ENCODE data around the gene BORCS6. TPM values are rescaled to one million over a fixed set of nuclear protein-coding genes. Genes with fewer than 3 reads are reported as not detected.

BORCS6 gene
- total and polyA plus RNA-seq, 2 of the 13 experiments (the other 11 are each of a cell fraction or from before 2014, with no cell fraction given): 2.0 to 5.1 TPM

GRCh38 chr17:8224891-8225812, 35.2 kb upstream of the BORCS6 start:
- no peaks in the 10 kb centered on the region for H3K79me2 ChIP-seq (ENCODE audit: insufficient read depth, low read length)
- ATAC-seq (no peak), DNase-seq (ENCODE audit: low spot score) (no peak), FAIRE-seq (no peak)
- no peaks in the 10 kb centered on the region for H3K9me3 ChIP-seq (ENCODE audit: low read length)
- no peak overlapping the region for H3K4me3 ChIP-seq (replicated peaks in 1 of 3; ENCODE audit: insufficient read depth in 1 of 3, low read depth in 2 of 3, low read length in 3 of 3)
- 94% methylated on average over 24 of the region's 26 CpGs for WGBS (ENCODE audit: low lambda C conversion rate)
- TF ChIP-seq POLR2A (IDR thresholded peaks at IDR 0.05; ENCODE audit: insufficient read depth in 1 of 2, low read depth in 2 of 2, low read length in 2 of 2) (peak in 1 of 2 experiments; percentile 33; a peak in 1 of 4 replicates), ZNF768 (CRISPR knock-in tag; IDR thresholded peaks at IDR 0.05) (no peak), ZNF10 (CRISPR knock-in tag; IDR thresholded peaks at IDR 0.05; ENCODE audit: borderline replicate concordance, low read depth) (no peak), SP2 (CRISPR knock-in tag; IDR thresholded peaks at IDR 0.05) (no peak), ZBTB38 (CRISPR knock-in tag; IDR thresholded peaks at IDR 0.05) (0 out of 2 replicates have a peak, but pooled peaks have one; percentile 19), ZBTB33 (CRISPR knock-in tag; IDR thresholded peaks at IDR 0.05) (peak; percentile 54; the same call in 1 of the 2 replicates), GABPA (IDR thresholded peaks at IDR 0.05; ENCODE audit: low read depth, low read length) (no peak), GABPA (CRISPR knock-in tag; IDR thresholded peaks at IDR 0.05; ENCODE audit: low read depth) (0 out of 2 replicates have a peak, but pooled peaks have one; percentile 12), IKZF1 (IDR thresholded peaks at IDR 0.05) (no peak), POLR2G (IDR thresholded peaks at IDR 0.05; ENCODE audit: low read depth, low read length) (0 out of 2 replicates have a peak, but pooled peaks have one; percentile 40), RXRA (CRISPR knock-in tag; IDR thresholded peaks at IDR 0.05) (peak; percentile 27; the same call in 1 of the 2 replicates)
- no peak overlapping the region for H3K9ac ChIP-seq (ENCODE audit: insufficient read depth, low read depth, low read length)
- H4K20me1 ChIP-seq (ENCODE audit: insufficient read depth, low read length): peaks cover 4% of the 10 kb centered on the region; the same call in 1 of the 2 replicates
- POLR2A ChIA-PET: interaction anchor here (1.5 to 7.7 kb wide), 5 partner anchors 10 to 70 kb away, joined by 3 to 111 read pairs (median 89); partner anchors contain the start of genes AURKB, BORCS6, CTC1 and PFAS
- H3K4me2 ChIP-seq (ENCODE audit: low read depth, low read length): no peak overlapping the region
- in situ Hi-C loops (cut with HindIII; ENCODE audit: extremely low pct_ligation_motif_present, low pct_unique_long_range_greater_than_20kb): loop anchor here (5.0 kb wide), 2 partner anchors 38 to 77 kb away; no protein-coding TSS in a partner anchor
- no peaks in the 10 kb centered on the region; a peak in 1 of 5 replicates for H3K27me3 ChIP-seq (ENCODE audit: control insufficient read depth in 1 of 2, insufficient read depth in 2 of 2, low read length in 2 of 2)
- no peak overlapping the region for H3K27ac ChIP-seq (ENCODE audit: extremely low read length, insufficient read depth, low read length)
- intact Hi-C loops (cut with micrococcal nuclease; ENCODE audit: unreplicated experiment): loop anchor here (5.0 kb wide), 1 partner anchor 152 kb away; the partner anchor contains the start of gene KRABD2
- CTCF ChIA-PET (ENCODE audit: low intra/inter-chr PET ratio, low total read pairs): no interaction called here
- H3K4me1 ChIP-seq (ENCODE audit: insufficient read depth, low read length): peaks cover 10% of the 10 kb centered on the region
- BruUV-seq (replicated peaks): no TSS peak
- H2AFZ ChIP-seq (ENCODE audit: low read length): no peak overlapping the region
- peaks cover 15 to 31% of the 10 kb centered on the region in 2 experiments; a peak in 4 of 5 replicates for H3K36me3 ChIP-seq (replicated peaks in 1 of 2; ENCODE audit: control insufficient read depth in 1 of 2, insufficient read depth in 2 of 2, low read length in 2 of 2)

Measured in HepG2 (cell line).